Lower leg skin (tissue), 4 donors: ENCODE results near the gene SPTBN4. TPM values are rescaled to one million over a fixed set of nuclear protein-coding genes. Genes with fewer than 3 reads are reported as not detected.

Experiments used
- DNase-seq, 2 donors: peaks; one replicate each; pipeline ENCODE4 v3.0.0-alpha.2; 2019; ENCODE audit warnings: low spot score in 2 of 2
- H3K4me3 ChIP-seq: fragments of 200-600 bp; sonication (generic); 2 replicates; pipeline ENCODE4 v1.5.1; 2017; ENCODE audit warnings: mild to moderate bottlenecking, low read depth; ENCODE audit not compliant: poor library complexity, severe bottlenecking
- CTCF ChIP-seq, 3 donors: fragments of 450-650 bp; IDR thresholded peaks; one replicate each; pipeline ENCODE4 v1.5.1; 2016; ENCODE audit warnings: antibody characterized with exemption in 3 of 3, mild to moderate bottlenecking in 3 of 3, moderate library complexity in 2 of 3
- POLR2A ChIP-seq, 2 donors: fragments of 450-650 bp; IDR thresholded peaks; one replicate each; pipeline ENCODE4 v1.6.1; 2016 to 2017; ENCODE audit warnings: antibody characterized with exemption in 2 of 2, mild to moderate bottlenecking in 1 of 2, moderate library complexity in 1 of 2
- WGBS, 2 donors: methylation state at CpG; one replicate each; pipeline ENCODE4 v1.1.5; 2018; 5-methylcytosine and 5-hydroxymethylcytosine counted together
- intact Hi-C: fragments of 100-400 bp; cut with DNase I; formaldehyde crosslinking; loops from one replicate; pipeline ENCODE4 v1.15.0; 2023; ENCODE audit warnings: low total_unique reads
- total RNA-seq, 4 donors: library from RNA; depleted of rRNA; stranded (reverse); fragments of >200 nt; gene quantifications; one replicate each; pipeline ENCODE4 v1.1.0, GENCODE V29; 2016

SPTBN4 gene
- total RNA-seq, 4 donors from 2014 or later = 0.25 to 2.2 (median 1.6) TPM

GRCh38 chr19:40565910-40566495, 99.2 kb downstream of the SPTBN4 start:
- intact Hi-C loops = no loop called here
- no peak overlapping the region for H3K4me3 ChIP-seq
- TF ChIP-seq POLR2A (IDR thresholded peaks at IDR 0.05) = no peak
- no peak for TF ChIP-seq CTCF (IDR thresholded peaks at IDR 0.05)
- DNase-seq = no peak
- 46 to 74% methylated on average over 13 to 14 of the region's 14 CpGs for WGBS, 2 donors

- H3K4me3 ChIP-seq = no peak overlapping the region
- WGBS, 2 donors = 33 to 36% methylated on average over 20 of the region's 20 CpGs
- no peak for DNase-seq
- TF ChIP-seq CTCF (IDR thresholded peaks at IDR 0.05) (no peak), POLR2A (IDR thresholded peaks at IDR 0.05) (no peak)
- intact Hi-C loops = no loop called here
Observed at GRCh38 chr19:40567040-40567749, 100.4 kb downstream of the SPTBN4 start.

GRCh38 chr19:40567750-40568494, 101.1 kb downstream of the SPTBN4 start:
- intact Hi-C loops = no loop called here

GRCh38 chr19:40570313-40571004, 103.7 kb downstream of the SPTBN4 start:
- peak; percentile 98 to 99 for DNase-seq
- 1 to 2% methylated on average over 36 to 41 of the region's 53 CpGs for WGBS, 2 donors
- intact Hi-C loops = no loop called here
- H3K4me3 ChIP-seq = no peak overlapping the region
- TF ChIP-seq CTCF (IDR thresholded peaks at IDR 0.05) = no peak
- TF ChIP-seq POLR2A (IDR thresholded peaks at IDR 0.05) = no peak

More at GRCh38 chr19:40567750-40568494, 101.1 kb downstream of the SPTBN4 start:
- DNase-seq = no peak
- no peak for TF ChIP-seq POLR2A (IDR thresholded peaks at IDR 0.05)
- no peak for TF ChIP-seq CTCF (IDR thresholded peaks at IDR 0.05)
- WGBS, 2 donors = 11 to 21% methylated on average over 28 to 43 of the region's 70 CpGs
- no peak overlapping the region for H3K4me3 ChIP-seq

- H3K4me3 ChIP-seq = no peak overlapping the region
- TF ChIP-seq POLR2A (IDR thresholded peaks at IDR 0.05) = no peak
- TF ChIP-seq CTCF (IDR thresholded peaks at IDR 0.05) = no peak
- 27 to 31% methylated on average over 3 of the region's 3 CpGs for WGBS, 2 donors
- DNase-seq = no peak
- intact Hi-C loops = no loop called here
Observed at GRCh38 chr19:40571005-40571318, 104.2 kb downstream of the SPTBN4 start.
